ENCODE data around the gene CD27.
"Not testable (repeated sequence)": the region's sequence is repeated elsewhere in the genome, so short reads cannot be mapped to it uniquely, and the experiment has no call there.

CD27 gene

DNA sequence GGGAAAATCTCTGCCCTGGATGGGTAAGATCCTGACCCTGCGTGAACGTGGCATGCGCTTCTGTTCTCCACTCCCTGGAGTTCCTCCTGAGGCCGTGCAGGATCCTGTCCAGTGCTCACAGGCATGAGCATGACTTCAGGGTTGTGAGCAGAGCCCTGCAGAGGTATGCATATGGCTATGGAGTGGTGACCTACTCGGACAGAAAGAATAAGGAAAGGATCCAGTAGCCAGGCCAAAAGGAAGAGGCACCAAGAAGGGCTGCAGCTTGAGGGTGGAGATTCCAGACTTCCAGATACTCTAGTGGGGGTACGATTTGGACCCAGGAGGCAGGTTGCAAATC, 20.8 kb upstream of the CD27 start:
- no peak for TF ChIP-seq POLR2A (IDR thresholded peaks at IDR 0.05; ENCODE audit: low read depth, low read length)
- no peak for TF ChIP-seq TAF1 (IDR thresholded peaks at IDR 0.05; ENCODE audit: borderline replicate concordance, low read depth, low read length)
- no peak for TF ChIP-seq POLR2AphosphoS5 (IDR thresholded peaks at IDR 0.05; ENCODE audit: low read depth, low read length)
- FAIRE-seq, result no peak
- DNase-seq (ENCODE audit: insufficient read length), result no peak

DNA sequence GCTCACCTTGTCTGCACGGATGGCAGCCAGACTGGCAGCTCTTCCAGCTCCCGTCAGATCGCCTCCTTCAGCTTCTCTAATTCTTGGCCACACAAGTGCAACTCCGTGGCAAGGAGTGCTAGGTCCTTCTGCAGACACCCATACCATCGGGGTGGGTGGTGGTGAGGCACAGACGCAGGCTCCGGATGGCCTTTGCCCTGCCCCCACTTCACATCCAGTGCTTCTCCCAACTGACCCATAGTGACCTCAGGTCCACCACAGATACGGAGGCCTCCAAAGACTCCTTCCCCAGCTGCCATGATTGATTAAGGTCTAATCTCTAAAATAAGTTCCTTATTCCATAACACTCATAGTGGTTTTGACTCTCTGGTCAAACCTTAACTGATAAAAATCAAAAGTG, 19.9 kb upstream of the CD27 start:
- no peak for DNase-seq (ENCODE audit: insufficient read length)
- TF ChIP-seq POLR2A (IDR thresholded peaks at IDR 0.05; ENCODE audit: low read depth, low read length), result no peak
- TF ChIP-seq TAF1 (IDR thresholded peaks at IDR 0.05; ENCODE audit: borderline replicate concordance, low read depth, low read length), result no peak
- no peak for FAIRE-seq

DNA sequence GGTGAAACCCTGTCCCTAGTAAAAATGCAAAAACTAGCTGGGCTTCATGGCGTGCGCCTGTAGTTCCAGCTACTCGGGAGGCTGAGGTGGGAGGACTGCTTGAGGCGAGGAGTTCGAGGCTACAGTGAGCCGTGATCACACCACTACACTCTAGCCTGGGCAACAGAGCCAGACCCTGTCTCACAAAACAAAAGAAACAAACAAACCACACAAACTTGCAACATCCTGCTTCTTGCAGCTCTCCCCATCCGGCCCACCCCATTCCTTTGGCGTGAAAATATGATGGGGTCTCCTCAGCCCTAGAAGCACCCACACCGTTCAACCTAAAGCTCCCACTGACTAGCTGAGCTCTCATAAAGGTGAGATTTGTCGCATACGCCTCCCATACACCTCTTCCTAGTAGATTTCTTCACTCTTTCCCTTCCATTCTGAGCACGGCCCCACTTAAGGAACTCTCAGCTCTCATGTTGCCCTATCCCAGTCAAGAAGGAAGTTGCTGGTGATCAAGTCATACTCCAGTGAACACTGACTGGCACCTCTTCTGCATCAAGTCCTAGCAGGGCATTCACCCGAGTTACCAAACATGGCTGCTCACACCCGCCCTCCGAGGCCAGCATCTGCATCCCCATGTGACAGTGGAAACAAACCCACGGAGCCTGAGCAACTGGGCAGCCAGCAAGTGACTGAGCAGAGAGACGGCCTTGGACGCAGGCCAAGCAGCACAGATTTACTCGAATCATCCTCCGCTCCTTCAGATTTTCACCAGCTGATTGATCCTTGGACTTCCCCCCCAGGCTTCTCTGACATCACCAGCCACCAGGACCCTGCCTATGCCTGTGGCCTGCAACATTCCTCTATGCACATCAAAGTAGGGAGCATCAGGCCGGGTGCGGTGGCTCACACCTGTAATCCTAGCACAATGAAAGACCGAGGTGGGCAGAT, 18.9 kb upstream of the CD27 start:
- no peak for DNase-seq (ENCODE audit: insufficient read length)
- TF ChIP-seq POLR2A (IDR thresholded peaks at IDR 0.05; ENCODE audit: low read depth, low read length) (no peak), POLR2AphosphoS5 (IDR thresholded peaks at IDR 0.05; ENCODE audit: low read depth, low read length) (no peak), TAF1 (IDR thresholded peaks at IDR 0.05; ENCODE audit: borderline replicate concordance, low read depth, low read length) (no peak)
- FAIRE-seq, result peak; percentile 57

DNA sequence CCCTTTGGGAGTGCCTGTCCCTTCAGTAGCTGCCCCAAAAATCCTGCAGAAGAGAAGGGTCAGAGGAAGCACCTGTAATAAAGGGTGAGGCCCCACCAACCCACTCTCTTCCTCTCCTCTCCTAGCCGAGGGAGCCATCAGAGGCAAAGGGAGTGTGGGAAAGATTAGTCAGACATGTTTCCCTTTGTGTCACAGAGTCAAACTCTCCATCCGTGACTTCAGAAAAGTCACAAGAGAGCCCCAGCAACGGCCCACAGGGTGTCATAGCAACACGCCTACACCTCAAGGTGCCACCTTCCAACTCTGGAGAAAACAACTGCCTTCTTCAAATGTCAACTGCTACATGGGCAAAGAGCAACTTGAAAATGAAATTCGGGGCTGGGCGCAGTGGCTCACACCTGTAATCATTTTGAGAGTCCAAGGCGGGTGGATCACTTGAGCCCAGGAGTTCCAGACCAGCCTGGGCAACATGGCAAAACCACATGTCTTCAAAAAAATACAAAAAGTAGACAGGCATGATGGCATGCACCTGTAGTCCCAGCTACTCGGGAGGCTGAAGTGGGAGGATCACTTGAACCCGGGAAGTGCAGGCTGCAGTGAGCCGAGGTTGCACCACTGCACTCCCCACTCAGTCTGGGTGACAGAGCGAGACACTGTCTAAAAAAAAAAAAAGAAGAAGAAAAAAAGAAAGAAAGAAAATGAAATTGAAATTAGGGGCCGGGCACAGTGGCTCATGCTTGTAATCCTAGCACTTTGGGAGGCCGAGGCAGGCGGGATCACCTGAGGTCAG, 17.7 kb upstream of the CD27 start:
- DNase-seq (ENCODE audit: insufficient read length) (peak; percentile 52), FAIRE-seq (peak; percentile 88)
- TF ChIP-seq POLR2AphosphoS5 (IDR thresholded peaks at IDR 0.05; ENCODE audit: low read depth, low read length), result peak; percentile 4; the same call in 1 of the 2 replicates
- no peak for TF ChIP-seq TAF1 (IDR thresholded peaks at IDR 0.05; ENCODE audit: borderline replicate concordance, low read depth, low read length)

DNA sequence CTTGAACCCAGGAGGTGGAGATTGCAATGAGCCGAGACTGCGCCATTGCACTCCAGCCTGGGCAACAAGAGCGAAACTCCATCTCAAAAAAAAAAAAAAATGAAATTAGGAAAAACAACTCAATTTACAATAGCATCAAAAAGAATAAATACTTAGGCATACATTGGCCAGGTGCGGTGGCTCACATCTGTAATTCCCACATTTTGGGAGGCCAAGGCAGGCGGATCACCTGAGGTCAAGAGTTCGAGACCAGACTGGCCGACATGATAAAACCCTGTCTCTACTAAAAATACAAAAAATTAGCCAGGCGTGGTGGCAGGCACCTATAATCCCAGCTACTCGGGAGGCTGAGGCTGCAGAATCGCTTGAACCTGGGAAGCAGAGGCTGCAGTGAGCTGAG, 17.0 kb upstream of the CD27 start:
- not testable (repeated sequence) for FAIRE-seq; DNase-seq (ENCODE audit: insufficient read length)

DNA sequence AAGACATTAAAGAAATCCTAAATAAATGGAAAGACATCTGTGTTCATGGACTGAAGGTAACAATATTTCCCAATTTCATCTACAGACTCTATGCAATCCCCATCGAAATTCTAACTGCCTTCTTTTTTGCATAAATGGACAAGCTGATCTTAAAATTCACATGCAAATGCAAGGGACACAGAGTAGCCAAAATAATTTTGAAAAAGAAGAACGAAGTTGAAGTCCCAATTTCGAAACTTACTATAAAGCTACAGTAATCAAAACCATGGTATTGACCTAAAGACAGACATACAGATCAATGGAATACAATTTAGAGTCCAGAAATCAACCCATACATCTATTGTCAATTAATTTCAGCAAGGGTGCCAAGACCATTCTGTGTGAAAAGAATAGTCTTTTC, 16.4 kb upstream of the CD27 start:
- TF ChIP-seq POLR2AphosphoS5 (IDR thresholded peaks at IDR 0.05; ENCODE audit: low read depth, low read length) (no peak), TAF1 (IDR thresholded peaks at IDR 0.05; ENCODE audit: borderline replicate concordance, low read depth, low read length) (no peak), POLR2A (IDR thresholded peaks at IDR 0.05; ENCODE audit: low read depth, low read length) (no peak)
- DNase-seq (ENCODE audit: insufficient read length) (no peak), FAIRE-seq (peak; percentile 66)

DNA sequence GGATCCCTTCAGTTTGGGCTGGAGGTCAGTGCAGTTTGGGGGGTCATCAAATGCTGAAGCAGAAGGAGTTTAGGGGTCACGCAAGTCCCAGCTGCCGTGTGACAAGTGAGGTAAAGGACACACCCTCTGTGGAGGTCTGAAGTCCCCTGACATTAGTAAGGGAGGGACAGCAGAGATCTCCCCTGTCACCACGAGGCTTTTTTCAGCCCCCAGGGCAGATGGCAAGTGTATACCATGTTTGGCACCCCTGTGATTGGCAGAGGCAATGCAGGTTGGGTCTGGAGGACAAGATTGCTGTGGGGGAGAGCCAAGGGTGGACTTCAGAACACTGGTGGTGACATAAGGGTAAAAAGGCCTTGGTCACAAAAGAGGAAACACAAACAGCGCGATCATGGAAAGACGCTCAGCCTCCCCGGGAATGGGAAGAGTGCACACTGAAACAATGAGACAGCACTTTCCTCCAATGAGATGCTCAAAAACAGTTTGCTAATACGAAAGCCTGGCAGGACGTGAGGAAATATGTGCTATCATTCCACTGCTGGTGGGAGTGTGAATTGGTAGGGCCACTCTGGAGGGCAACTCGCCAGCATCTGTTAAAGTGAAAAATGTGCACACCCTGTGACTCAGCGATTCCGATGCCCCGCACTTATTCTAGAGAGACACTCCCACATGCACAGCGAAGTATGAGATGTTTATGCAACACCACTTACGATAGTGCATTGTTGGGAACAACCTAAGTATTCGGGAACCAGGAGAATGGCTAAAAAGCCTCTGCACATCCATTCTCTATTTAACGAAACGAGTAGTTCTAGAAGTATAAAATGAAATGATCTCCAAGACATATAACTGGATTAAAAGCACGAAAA, 14.4 kb upstream of the CD27 start:
- TF ChIP-seq POLR2A (IDR thresholded peaks at IDR 0.05; ENCODE audit: low read depth, low read length) (no peak), POLR2AphosphoS5 (IDR thresholded peaks at IDR 0.05; ENCODE audit: low read depth, low read length) (no peak), TAF1 (IDR thresholded peaks at IDR 0.05; ENCODE audit: borderline replicate concordance, low read depth, low read length) (no peak)
- FAIRE-seq (peak; percentile 78), DNase-seq (ENCODE audit: insufficient read length) (no peak)

DNA sequence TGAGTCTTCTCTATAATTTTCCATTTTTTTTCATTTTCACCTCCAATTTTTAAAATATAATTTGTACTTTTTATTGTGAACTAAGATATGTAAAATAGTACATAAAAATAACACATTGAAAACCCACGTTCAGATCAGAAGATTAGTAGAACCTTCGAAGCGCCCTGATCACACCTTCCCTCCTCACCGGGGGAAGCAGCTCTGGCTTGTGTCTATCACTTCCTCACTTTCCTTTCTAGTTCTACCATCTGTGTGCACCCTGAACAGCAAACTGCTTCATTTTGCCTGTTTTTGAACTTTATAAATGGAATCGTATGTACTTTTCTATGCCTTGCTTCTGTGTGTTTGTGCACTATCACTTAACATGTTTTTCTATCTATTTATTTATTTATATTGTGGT, 11.8 kb upstream of the CD27 start:
- FAIRE-seq, result peak; percentile 44
- no peak for TF ChIP-seq POLR2AphosphoS5 (IDR thresholded peaks at IDR 0.05; ENCODE audit: low read depth, low read length)
- no peak for TF ChIP-seq POLR2A (IDR thresholded peaks at IDR 0.05; ENCODE audit: low read depth, low read length)
- TF ChIP-seq TAF1 (IDR thresholded peaks at IDR 0.05; ENCODE audit: borderline replicate concordance, low read depth, low read length), result no peak
- no peak for DNase-seq (ENCODE audit: insufficient read length)

DNA sequence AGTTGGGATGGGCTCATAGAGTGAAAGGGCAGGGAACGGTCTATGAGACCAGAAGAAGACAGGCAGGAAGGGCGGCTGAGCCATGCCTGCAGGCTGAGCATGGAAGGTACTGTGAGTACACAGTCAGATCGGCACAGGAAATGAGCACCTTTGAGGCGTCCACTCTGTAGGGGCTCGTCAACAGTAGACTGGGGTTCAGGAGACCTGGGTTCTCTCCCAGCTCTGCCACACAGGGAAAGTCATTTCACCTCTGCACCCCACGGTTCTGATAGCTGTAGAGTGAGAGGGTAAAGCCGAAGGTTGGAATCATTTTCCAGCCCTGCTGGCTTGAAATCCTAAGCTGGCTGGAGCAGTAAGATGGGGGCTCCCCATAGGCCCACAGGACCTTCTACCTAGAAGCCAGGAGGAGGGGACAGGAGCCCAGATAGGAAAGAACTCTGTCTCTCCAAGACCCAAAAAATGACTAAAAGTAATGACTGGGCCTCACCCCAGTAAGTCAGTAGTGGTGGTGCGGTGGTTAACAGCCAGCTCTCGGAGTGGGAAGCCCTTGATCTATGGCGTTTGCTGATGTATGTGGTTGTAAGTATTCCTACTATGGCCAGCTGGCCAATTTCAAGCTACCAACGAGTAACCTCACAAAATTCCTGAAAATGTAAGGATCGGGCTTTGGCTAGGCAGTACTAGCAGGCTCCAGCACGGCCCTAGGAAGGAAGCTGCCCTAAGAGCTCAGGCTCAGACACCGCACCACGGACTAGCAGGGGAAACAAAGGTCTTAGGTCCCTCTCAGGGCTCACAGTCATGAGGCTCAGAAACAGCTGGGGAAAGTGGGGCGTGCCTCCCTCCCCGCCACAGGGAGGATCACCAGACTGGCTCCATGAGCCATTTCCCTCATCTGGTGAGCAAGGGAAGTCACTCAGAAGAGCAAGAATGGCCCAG, 10.3 kb upstream of the CD27 start:
- DNase-seq (ENCODE audit: insufficient read length), result no peak
- 0 out of 2 replicates have a peak, but pooled peaks have one; percentile 31 for TF ChIP-seq POLR2A (IDR thresholded peaks at IDR 0.05; ENCODE audit: low read depth, low read length)
- no peak for TF ChIP-seq TAF1 (IDR thresholded peaks at IDR 0.05; ENCODE audit: borderline replicate concordance, low read depth, low read length)
- TF ChIP-seq POLR2AphosphoS5 (IDR thresholded peaks at IDR 0.05; ENCODE audit: low read depth, low read length), result 0 out of 2 replicates have a peak, but pooled peaks have one; percentile 25
- FAIRE-seq, result peak; percentile 27

DNA sequence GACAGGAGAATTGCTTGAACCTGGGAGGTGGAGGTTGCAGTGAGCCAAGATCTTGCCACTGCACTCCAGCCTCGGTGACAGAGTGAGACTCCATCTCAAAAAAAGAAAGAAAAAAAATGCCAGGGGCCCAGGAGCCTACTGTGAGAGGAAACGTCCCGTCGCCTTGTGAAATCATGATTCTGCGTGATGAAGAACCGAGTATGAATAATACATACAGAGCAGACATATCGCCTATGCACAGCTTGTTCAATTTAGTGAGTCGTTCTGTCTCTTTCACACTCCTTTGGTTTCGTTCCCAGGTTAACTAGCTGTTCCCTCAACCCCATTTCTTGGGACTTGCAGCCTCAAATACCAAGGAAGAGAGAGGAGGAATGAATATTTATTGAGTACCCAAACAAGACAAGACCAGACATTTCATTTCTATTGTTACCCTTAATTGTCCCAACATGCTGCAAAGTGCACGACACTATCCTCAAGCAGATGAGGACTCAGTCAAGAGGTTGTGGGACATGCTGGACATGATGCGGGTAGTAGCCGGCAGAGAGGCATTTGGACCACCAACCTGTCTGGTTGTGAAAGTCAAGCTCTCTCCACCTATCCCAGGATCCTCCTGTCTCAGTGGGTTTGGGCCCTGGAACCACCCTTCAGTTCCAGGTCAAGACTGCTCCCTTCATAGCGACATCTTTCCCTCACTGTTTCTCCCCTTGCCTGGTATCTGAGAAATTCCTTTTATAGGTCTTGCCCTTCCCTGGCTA, 8.6 kb upstream of the CD27 start:
- FAIRE-seq, result no peak
- TF ChIP-seq POLR2A (IDR thresholded peaks at IDR 0.05; ENCODE audit: low read depth, low read length), result no peak
- DNase-seq (ENCODE audit: insufficient read length), result no peak
